GM15510 (cell line): ENCODE measurements around the gene IGLL5.

Experiments
- POLR2A ChIP-seq: IDR thresholded peaks from 3 replicates; pipeline ENCODE4 v1.6.1; 2011; ENCODE audit warnings: borderline replicate concordance; ENCODE audit not compliant: insufficient read length; ENCODE audit errors: extremely low read depth

IGLL5 gene

DNA sequence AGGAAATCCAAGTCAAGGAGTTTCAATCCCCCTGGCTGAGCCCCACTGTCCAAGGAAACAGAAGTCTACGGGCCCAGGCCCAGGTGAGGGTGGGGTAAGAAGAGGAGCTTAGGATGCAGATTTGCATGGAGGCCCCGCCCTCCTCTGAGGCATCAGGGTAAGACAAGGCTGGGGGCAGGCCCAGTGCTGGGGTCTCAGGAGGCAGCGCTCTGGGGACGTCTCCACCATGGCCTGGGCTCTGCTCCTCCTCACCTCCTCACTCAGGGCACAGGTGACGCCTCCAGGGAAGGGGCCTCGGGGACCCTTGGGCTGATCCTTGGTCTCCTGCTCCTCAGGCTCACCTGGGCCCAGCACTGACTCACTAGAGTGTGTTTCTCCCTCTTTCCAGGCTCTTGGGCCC is 31.3 kb upstream of the IGLL5 start:
- no peak for TF ChIP-seq POLR2A

DNA sequence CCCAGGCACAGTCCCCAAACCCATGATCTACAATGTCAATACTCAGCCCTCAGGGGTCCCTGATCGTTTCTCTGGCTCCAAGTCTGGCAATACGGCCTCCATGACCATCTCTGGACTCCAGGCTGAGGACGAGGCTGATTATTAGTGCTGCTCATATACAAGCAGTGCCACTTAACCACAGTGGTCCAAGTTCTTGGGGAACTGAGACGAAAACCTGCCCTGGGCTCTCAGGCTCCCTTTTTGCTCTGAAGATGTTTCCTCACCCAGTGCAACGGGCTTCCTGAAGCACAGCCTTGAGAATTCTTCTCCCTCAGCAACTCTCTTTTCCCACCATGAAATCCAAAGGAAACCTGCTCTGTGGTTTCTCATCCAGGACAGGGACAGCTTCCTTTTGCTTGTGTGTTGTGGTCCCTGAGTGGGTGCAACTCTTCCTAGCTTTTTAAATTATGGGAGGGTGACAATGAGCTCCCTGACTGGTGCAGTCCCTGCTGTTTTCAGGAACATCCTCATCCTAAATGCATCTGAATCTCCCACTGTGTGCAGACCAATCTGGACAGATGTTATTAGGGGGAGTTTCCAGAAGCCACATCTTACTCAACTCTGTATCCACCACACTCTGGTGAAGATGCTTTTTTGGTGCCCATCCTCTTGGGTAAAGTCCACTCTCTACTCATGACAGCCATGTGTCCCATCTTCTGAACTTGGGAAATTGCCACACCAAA is 30.6 kb upstream of the IGLL5 start:
- TF ChIP-seq POLR2A: no peak

DNA sequence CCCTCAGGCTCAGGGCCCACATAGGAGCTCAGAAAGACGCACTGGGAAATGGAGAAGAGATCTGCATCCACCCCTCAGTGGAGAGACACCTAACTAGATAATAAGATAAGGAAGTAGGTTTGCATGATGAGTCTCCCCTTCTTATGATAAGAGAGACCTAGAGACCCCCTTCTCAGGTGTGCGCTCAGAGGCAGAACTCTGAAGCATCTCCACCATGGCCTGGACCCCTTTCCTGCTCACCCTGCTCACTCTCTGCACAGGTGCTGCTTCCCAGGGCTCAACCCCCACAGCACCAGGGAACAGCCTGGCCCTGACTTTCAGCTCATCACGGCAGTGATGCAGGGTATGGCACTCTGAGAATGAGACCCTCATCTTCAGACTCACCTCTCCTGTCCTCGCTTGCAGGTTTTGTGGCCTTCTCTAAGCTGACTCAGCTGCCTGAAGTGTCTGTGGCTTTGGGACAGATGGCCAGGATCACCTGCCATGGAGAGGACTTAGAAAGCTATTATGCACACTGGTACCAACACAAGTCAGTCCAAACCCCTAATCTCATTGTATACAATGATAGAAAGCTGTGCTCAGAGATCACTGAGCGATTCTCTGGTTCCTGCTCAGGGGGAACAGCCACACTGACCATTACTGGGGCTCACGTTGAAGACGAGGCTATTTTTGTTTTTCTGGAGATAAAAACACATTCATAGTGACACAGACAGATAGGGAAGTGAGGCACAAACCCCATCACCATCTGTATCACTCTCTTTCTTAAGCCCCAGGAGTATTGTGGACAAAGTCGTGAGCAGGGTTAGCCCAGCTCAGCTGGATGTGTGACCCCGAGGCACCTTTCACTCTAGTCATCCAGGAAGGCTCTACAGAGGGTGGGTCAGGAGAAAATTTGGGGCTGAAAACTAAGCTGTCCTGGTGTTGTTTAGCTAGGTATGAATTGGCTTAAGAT is 29.7 kb upstream of the IGLL5 start:
- no peak for TF ChIP-seq POLR2A

DNA sequence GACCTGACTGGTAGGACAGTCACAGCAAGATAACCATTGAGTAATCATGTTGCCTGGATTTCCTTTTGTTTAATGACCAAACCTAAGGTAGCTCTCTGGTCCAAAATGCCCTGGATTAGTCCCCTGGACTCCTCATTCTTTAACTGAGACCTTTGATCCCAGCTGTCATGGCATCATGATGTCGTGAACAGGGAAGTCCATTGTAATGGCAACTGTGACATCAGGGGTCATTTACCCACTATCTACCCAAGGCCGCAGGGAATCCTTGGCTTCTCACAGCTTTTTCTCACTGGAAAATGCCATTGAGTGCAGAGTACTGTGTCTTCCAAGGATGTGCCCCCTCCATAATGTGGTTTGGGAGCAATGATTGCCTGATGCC is 29.1 kb upstream of the IGLL5 start:
- no peak for TF ChIP-seq POLR2A

DNA sequence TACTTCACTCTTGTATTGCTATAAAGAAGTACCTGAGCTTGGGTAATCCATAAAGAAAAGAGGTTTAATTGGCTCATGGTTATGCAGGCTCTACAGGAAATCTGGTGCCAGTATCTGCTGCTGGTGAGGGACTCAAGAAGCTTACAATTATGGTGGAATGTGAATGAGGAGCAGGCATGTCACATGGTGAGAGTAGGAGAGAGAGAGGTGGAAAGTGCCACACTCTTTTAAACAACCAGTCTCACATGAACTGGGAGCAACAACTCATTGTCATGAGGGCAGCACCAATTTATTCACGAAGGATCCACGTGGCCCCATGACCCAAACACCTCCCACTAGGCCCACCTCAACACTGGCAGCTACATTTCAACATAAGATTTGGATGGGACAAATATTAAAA is 24.6 kb upstream of the IGLL5 start:
- TF ChIP-seq POLR2A: no peak

DNA sequence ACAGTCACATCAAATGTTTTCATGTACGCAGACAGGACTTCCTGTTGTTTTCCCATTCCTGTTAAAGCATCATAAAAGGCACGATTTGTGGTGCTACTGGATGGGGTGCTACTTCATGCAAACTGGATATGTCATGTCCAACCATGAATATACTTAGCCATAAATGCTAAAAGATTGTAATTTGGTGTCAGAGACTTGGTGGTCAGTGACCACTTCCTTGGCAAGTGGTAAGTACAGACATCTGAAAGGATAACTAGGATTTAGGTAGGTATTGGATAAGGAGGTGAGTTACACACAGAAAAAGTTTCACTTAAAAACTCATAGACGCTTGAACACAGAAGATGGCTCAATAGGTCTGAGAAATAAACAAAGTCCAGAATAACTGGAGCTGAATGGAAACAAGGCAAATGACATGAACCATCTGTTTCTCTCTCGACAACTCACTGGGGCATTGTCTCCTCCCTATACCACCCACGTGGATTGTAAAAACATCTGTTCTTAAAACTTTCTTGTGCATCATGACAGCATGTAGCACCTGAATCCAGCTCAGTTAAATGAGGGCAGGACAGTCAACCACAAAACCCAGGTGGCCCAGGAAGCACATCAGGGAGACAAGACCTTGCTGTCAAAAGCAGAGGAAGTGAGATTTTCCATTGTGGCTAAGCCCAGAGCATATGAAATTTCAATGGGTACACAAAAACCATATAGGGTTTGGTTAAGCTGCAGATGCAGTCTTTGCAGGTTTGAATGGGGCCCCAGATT is 22.1 kb upstream of the IGLL5 start:
- TF ChIP-seq POLR2A: no peak

DNA sequence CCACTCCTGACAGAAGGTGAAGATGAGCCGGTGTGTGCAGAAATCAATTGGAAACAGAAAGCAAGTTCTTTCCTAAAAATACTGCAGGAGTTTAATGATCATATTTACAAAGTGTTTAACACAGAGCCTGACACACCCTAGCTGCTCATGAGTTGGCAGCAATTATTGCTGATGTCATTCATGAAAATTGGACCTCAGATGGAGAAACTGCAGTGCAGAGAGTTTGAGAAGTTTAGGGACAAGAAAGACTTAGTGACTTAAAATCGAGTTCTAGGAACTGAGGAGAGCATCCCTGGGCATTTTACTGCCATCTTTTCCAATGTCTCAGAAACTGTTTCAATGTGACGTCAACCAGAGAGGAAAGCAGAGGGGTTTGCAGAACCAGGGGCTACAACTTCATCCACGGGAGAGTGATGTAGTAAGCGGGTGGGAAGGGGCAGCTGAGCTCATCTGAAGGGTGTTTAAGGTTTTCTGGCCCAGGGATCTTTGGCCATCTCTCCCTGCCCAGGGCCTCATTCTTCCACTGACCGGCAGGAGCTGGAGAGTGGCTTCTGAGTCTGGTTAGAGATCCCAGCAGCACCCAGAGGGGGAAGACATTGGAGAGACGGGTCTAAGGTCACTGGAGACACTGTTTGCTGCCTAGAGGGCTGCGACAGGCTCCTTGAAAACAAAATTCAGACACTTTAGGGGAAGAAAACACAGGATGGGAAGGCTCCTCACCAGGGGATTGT is 21.1 kb upstream of the IGLL5 start:
- no peak for TF ChIP-seq POLR2A

DNA sequence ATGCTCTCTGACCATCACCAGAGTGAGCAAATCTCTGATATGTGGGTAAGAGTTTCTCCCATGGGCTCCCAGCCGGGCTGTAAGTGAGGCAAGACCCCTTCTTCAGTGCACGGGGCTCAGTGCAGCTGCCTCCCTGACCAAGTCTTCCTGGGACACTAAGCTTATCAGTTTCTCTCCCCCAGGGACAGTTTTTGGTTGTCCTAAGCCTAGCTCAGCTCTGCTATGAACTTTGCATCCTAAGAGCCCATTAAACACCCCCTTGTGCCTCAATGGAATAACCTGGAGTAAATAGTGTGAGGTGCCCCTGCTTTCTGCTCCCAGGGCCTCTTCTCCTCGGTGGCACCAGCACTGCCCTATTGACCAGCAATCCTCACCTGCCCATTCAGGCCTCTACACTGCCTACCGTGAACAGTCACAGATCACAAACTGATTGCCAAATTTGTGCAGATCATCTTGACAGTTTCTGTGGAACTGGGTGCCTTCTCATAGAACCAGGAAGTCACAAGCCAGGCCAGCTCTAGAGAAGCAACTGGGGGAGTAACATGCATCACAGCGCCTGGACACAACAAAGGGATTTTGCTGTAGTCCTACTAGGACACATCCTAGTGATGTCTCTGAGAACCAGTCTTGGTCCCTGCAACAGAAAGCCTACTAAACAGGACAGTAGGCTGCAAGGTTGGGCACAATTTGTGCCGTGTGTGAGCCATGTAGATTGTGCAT is 19.5 kb upstream of the IGLL5 start:
- no peak for TF ChIP-seq POLR2A

DNA sequence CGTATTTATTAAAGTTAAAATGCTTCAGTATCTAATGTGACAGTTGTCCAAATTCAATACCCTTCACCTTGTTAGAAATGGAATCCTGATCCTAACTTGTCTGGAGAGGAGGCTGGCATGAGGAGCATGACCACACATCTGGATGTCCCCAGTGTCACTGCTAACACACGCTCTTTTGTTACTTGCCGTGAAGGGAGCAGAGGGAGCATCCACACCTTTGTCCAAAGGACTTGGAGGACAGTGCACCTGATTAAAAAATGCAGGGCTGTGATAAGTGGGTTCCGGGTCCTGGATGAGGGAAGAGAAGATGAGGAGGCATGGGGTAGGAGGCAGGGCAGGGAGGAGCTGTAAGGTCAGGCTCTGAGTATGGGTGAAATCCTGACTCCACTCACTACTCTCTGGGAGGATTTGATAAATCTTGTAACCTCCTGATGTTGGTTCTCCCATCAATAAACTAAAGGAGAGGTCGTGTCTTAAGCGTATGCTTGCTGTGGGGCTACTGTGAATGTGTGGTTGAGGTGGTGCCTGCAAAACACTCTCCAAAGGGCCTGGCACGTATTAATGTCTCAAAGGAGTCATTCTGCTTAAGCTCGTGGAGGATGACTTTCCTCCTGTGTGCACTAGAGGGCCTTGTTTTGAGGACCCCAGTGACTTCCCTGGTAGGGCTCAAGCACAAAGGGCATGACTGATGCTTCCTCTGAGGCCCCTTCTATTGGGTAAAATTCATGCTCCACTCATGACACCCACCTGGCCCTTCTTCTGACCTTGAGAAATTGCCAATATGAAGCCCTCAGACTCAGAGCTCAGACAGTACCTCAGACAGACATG is 16.8 kb upstream of the IGLL5 start:
- TF ChIP-seq POLR2A: no peak

DNA sequence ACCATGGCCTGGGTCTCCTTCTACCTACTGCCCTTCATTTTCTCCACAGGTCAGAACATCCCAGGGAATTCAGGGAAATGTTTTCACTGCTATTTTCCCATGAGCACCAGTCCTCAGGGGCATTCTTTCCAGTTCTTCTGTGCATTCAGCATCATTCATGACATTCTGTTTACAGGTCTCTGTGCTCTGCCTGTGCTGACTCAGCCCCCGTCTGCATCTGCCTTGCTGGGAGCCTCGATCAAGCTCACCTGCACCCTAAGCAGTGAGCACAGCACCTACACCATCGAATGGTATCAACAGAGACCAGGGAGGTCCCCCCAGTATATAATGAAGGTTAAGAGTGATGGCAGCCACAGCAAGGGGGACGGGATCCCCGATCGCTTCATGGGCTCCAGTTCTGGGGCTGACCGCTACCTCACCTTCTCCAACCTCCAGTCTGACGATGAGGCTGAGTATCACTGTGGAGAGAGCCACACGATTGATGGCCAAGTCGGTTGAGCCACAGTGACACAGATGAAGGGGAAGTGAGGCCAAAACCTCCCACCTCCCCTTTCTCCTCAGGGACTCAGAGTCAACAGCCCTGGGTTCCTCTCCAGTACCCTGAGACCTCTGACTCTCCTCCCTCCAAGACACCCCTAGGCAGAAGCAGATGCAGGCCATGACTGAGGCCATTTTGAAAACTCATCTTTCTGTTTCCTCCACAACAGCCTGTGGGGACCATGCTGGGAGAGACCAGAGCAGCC is 15.9 kb upstream of the IGLL5 start:
- no peak for TF ChIP-seq POLR2A

DNA sequence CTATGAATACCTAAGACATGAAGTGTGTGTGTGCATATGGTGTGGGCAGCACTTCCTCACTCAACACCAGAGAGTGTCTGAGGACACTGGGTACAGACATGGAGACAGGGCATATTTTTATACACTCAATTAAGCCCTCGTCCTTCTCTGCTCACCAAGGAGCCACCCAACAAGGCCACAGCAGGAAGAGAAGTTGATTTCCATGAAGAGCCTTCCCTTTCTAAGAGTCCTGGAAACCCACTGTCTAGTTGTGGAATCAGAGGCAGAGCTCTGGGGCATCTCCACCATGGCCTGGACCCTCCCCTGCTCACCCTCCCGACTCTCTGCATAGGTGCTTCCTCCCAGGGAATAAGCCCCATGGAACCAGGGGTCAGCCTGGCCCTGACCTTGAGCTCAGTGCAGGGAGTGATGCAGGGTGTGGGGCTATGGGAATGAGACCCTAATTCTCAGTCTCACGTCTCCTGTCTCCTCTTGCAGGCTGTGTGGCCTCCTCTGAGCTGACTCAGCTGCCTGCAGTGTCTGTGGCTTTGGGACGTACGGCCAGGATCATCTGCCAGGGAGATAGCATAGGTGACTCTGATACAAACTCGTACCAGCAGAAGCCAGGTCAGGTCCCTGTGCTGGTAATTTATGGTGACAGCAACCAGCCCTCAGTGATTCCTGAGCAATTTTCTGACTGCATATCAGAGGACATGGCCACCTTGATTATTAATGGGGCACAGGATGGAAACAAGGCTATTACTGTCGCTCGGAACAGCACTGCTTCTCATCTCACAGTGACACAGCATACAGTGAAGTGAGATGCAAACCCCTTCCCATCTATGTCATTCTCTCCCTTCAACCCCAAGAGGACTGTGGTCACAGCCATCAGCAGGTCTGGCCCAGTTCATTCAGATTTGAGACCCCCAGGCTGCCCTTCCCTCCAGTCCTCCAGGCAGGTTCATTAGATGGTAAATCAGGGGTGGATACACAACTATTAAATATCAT is 14.6 kb upstream of the IGLL5 start:
- no peak for TF ChIP-seq POLR2A

DNA sequence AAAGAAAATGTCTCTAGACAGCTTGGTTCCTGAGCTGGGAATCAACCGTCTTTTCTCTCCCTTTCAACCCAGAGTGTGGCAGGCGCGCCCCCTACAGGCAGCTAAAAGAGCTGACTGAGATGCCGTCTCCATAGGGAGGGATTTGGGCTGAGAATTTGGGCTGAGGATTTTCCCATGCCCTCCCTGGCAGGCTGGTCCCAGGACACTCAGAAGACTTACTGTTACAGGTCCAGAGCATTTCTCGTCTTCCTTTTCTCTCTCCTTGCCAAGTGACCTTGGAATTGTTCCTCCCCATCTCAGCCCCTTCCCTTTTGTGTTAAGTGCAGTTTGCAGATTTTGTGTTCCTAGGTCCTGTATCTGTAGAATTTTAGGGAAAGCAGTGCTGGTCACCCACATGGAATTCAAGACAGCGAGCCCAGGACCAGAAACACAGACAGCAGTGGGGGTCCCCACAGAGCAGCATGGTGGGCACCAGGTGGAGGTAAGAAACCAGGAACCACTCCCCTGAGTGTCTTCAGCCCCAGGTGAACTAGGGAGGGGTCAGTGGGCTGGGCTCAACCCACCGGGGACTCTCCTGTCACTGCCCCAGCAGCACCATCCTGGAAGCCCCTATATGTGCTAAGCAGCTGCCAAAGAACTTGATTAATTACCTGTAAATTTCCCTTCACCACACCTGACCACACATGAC is 9.9 kb upstream of the IGLL5 start:
- TF ChIP-seq POLR2A: no peak
